D341Med (cell line): ENCODE data around the gene RTL5.
A peak's percentile ranks its signal among the peaks of the same experiment; 100 is the strongest.

Source experiments
- DNase-seq: peaks from one replicate; pipeline ENCODE4 v3.0.0; 2012; ENCODE audit warnings: low spot score

The RTL5 gene

DNA sequence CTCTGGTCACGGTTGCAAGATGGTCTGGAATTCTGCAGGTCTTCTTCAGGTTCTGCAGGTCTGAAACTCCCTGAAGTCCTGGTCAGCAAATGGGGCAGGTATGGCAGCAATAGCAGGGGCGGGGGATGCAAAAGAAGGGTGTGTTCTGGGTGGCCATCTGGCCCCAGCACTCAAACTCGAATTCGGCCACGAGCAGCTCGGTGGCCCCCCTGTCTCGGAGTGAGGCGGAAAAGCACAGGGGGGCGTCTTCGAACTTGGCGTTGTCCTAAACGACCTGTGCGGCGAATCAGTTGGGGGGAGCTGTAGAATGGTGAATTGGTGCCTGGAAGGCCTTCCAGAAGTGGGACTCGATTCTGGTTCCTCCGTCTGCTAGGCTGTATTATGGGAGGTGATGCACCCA is 2.1 kb downstream of the RTL5 start:
- no peak for DNase-seq

DNA sequence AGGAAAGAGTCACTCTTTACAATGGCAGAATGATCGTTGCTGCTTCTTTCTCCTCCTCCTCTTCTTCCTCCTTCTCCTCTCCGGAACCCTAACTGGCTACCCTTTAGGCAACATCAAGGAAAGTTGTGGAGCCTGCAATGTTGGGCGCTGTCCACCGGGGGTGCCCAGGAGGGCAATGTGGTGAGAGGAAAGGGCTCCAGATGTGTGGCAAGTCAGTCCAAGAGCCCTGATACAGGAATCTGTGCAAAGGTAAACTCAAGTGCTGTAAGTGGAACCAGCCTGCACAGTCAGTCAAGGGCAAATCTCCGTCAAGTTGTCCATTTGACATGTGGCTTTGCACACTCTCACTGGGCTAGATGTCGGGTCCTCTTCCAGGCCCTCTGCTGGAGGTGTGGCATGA is 2.8 kb downstream of the RTL5 start:
- DNase-seq = peak; percentile 36

DNA sequence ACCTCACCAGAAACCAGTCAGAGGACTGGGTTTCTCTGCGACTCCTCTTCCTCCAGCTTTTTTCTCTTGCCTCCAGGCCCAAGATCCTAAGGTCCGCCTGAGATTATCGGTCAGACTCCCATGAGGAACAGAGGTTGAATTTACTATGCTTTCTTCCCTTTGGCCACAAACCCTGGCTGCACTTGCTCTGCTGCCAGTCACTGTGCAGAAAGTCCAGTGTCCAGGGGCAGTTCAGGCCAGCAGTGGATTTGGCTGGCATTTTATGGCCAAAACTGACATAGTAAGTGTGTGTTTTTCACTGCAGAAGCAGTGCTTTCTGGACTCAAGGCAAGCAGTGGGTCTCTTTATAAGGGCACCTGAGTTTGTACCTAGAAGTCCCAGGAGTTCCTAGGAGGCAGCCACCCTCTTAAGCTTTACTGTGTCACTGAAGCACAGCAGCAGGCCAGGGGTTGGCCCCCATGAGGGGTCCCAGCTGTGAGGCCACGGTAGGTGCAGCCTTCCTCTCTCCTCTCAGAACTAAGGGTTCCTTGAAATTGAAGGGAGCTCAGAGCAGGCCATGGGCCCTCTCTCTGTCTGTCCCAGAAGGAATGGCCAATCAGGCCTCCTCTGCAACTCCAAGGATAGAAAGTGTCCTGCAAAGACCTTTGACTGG is 3.4 kb downstream of the RTL5 start:
- no peak for DNase-seq

DNA sequence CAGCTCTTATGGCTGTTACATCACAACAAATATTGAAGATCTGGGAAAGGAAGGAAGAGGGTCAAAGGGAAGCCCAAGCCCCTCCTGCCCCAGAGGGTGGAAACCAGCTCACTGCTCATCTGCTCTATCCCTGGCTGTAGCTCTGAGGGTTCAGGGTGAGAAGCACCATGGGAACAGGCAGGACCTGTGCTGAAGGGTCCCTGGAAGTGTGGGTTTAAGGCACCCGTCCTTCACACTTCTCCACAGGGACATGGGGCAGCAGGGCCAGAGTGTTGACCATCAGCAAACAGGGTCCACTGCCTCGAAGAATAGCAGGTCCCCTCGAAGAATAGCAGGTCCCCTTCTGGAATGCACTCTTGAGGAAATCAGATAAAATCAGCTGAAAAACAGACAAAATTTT is 4.4 kb downstream of the RTL5 start:
- DNase-seq = no peak

DNA sequence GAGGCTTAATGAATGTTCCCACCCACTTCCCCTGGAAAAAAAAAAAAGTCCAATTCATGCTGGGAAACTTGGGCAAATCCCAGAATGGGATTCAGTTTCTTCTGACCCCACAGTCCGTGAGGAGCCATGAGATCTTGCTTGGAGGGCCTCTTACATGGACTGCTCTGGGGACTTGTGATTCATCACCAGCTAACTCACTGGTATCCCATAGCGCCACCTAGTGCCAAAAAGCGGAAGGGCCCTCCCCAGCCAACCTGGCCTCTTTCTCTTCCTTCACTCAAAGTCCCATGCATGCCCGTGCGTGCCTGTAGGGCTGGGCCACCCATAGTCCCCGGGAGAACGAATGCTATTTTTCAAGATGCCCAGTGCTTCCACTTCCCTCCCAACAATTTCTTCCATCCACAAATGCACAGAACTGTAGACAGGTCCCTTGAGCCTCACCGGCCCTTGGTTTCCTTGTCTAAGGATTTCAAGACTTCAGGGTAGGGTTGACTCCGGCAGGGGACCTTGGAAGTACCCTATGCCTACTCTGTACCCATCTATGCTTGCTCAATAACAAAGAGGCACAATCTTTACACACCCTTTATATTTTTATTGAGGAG is 5.1 kb downstream of the RTL5 start:
- DNase-seq = peak; percentile 67

DNA sequence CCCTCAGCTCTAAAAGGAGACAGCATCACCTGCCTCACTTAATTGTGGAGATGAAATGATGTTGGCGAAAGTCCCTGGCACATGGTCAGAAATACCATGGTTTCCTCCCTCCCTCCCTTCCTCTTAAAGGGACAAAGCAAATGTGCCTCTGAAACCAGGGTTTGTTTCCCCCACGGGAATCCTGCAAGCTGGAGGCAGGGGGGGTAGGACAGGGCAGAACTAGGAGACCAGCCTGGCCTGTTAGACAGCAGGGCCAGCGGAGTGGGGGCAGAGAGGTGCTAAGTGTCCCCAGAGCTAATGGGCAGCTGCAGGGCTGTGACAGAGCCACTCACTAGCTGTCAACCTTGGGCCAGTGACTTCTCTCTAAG is 5.7 kb downstream of the RTL5 start:
- peak; percentile 40 for DNase-seq

DNA sequence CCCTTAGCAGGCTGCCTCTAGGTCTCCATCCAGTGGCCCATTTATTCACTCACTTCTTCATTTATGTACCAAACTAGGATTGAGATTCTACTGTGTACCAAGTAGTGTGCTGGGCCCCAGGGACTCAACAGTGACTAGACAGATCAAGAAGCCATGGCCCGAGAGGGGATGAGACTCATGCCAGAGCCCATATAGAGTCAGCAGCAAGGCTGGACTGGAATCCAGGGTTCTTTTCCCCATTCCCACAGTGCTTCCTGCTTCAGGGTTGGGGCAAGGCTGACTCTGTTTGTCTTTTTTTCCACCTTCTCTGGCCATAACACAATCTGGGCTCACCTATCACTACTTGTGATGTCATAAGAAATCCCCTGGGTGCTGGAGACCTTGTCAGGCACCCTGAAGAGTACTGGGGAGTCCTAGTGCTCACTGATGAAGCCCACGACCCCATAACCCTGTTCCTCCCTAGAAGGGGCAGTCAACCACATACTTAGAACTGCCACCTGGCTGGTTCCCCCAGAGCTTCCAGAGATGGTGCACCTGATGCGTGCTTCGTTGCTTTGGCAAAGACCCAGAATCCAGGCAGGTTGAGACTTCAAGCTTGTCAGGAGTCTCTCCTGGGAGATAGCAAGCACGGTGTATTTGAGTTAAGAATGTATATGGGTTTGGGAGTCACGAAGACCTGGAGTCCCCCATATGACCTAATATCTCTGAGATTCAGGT is 6.2 kb downstream of the RTL5 start:
- DNase-seq = no peak

DNA sequence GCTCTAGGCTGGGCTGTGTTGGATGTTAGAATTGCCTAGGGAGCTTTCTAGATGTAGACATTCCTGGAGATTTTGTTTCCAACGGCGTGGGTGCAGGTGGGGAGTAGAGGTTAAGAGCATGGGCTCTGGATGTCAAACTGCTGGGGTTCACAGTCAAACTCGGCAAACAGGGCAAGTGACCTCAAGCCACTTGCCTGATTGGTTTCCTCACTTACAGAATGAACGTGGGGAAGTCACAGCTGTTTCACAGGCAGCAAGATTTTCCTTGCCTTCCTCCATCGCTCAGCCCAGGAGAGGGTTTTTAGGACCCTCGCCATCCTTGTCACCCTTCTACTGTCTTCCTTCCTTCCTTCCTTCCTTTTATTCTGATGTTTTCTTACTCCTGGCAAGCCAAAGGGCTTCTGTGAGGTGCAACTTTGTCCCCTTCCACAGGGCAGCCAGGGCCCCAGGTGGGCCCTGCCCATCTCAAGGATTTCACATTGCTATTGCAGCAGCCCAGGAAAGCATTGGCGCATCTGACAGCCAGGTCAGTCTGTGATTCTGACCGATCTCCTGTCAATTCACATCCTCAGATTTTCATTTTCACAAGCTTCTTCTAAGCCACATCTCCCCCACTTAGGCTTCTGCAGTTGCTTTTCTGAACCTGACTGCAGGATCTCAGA is 7.0 kb downstream of the RTL5 start:
- no peak for DNase-seq

DNA sequence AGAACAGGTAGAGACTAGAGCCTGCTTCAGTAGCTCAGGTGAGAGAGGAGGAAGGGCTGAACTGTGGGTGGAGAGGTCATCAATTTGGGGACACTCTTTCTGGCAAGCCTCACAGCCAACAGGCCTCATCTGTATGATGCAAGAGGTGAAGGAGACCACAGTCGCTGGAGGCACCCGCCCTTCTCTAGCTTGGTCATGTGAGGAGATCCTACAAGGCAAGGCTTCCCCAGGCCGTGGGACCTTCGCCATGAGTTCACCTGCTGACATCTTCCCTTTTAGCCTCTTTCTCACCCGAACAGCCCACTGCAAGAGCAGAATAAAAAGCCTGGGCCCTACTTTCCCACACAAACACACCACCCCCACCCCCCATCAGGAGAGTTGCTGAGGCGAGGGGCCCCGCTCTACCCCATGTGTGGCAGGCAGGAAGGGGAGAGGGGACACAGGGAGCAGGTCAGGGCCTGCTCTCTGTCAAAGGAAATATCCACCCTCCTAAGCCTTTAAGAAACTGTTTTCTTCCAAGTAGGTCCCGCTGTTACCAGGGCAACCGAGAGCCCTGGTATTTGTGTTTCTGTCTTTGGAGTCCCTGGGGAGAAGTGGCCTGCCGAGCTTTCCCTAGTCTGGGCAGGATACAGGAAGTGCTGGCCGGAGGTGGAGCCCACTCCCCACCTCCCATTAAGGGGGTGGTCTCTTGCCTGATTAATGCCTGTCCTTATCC is 8.1 kb downstream of the RTL5 start:
- DNase-seq = peak; percentile 49

DNA sequence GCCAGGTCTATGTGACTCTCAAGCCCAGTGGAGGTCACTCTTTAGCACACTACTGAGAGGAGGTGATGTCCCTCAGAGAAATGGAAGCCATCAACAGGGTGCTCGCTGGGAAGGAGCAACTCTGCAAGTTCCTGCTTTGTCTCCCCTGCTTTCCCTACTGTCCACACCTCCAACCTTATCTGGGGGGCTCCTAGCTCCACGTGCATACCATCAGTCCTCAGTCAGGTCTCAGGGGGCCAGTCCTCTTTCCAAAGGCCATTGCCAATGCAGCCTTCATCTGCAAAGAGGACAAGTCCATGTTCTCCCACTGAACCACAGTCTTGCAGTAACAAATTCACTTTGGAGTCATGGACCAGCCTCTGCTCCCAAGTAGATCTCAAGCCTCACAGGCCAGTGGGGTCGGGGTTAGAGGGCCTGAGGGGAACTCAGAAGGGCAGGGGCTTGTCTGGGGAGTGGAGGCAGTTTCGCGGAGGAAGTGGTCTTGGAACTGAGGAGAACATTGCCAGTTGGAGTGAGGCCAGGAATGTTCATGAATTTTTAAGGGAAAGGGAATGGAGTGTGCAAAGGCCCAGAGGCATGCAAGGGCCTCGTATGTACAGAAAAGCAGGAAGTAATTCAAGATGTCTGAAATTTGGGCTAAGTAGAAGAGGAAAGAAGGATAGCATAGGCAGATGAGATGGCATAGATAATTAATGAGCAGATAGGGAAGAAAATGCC is 8.9 kb downstream of the RTL5 start:
- no peak for DNase-seq

DNA sequence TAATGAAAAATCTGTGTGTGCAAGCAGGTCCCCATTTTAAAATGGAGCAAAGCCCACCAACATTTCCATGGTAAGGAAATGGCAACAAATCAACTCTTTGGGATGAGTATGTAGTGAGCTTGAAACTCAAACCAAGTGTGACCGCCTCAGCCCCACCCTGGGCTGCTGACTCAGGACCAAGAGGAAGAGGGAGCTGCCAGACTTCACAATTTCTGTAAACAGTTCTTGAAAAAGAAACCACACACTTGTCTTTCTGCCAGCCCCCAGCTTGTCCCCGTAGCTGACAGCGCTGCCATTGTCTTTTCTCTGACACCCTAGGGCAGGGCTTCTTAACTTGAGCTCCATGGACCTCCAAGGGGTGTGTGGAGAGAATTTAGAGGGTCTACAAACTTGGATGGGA is 10.3 kb downstream of the RTL5 start:
- no peak for DNase-seq

DNA sequence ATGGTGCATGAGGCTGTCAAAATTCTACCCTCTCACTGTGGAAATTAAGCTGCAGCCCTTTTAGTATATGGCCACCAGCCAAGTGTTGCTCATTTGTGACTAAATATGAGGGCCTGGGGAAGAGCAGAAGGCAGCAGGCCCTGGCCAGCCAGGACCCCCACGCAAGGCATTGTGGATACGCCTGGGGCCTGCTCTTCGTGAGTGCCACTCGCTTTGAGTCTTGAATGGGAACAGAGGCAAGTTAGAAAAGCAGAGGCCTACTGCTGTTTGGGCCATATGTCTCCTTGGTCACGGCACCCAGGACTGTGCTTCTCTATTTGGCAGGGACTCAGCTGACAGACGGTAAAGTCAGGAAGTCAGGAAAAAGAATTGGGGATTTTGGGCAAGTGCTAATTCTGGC is 10.9 kb downstream of the RTL5 start:
- DNase-seq = no peak

DNA sequence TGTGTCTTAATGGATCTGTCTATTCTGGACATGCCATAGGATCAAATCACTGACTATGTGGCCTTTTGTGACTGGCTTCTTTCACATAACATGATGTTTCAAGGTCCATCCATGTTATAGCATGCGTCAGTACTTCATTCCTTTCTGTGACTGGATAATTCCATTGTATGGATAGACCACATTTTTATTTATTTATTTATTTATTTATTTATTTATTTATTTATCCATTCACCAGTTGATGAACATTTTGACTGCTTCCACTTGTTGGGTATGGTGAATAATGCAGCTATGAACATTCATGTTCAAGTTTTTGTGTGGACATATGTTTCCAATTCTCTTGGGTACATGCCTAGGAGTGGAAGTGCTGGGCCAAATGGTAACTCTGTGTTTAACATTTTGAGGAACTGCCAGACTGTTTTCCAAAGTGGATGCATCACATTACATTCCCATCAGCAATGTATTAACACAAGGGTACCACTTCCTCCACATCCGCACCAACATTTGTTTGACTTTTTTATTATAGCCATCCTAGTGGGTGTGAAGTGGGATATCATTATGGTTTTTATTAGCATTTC is 14.0 kb downstream of the RTL5 start:
- no peak for DNase-seq

DNA sequence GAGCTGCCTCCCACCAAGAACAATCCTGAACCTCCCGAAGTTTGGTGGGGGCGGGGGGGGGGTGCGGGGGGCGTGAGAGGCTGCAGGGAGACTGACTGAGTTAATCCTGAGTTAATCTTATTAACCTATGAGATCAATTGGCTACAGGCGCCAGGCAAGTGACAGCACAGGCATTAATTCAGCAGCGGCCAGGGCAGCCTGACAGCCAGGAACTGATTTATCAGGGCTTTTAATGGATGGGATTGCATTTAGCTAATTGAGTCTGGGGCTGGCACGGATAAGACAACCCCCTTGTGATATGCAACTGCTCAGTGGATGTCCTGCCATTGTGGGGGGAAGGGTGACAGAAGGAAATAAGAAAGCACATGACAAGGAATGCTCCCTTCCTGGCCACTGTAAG is 16.3 kb downstream of the RTL5 start:
- peak; percentile 81 for DNase-seq

DNA sequence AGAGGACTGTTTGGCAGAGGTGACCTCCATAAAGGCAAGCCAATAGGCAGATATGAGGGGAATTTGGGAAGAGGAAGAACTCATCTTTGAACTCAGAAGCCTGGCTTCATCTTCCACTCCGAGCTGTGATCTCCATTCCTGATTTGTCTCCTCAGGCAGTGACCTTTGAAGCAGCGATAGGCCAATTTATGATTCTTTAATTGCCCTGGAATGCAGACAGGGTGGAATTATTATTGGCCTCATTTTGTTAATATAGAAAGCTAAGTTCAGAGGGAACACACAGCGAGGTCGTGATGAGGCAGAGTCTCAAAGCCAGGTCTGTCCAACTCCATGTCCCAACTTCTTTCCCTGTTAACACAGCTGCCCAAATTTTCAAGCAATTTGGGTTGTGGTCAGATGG is 16.9 kb downstream of the RTL5 start:
- no peak for DNase-seq

DNA sequence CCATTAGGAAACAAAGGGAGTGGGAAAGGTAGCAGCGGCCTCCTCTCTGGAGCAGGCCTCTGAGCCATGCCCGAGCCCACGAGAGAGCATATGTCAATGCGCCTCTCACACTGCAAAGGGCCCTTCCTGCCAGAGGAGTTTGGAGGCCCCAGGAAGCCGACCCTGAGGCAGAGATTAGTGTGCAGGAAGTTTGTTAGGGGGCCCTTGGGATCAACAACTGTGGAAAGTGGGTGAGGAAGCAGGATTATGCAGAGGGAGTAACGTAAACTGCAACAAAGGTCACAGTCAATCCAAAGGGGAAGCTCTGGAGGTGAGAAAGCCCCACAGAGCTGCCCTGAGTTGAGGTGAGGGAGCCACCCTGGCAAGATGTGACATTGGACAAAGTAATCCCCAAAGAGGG is 17.4 kb downstream of the RTL5 start:
- DNase-seq = no peak

DNA sequence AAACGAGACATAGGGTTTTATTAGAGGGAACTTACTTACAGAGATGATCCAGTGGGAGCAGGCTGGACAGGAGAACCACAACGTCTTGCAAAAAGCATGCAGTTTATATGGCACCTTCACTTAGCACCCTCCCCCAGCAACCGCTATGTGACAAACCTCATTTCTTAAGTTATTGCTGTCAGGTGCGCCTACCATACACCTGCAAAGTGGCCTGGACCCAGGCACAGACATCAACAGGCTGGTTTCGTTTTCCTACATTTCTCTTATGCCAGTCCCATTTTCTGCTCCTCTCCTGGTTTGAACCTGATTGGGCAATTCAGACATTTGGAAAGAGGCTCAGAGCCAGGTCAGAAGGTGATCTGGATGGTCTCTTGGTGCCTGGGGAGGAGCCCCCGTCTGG is 18.3 kb downstream of the RTL5 start:
- no peak for DNase-seq

DNA sequence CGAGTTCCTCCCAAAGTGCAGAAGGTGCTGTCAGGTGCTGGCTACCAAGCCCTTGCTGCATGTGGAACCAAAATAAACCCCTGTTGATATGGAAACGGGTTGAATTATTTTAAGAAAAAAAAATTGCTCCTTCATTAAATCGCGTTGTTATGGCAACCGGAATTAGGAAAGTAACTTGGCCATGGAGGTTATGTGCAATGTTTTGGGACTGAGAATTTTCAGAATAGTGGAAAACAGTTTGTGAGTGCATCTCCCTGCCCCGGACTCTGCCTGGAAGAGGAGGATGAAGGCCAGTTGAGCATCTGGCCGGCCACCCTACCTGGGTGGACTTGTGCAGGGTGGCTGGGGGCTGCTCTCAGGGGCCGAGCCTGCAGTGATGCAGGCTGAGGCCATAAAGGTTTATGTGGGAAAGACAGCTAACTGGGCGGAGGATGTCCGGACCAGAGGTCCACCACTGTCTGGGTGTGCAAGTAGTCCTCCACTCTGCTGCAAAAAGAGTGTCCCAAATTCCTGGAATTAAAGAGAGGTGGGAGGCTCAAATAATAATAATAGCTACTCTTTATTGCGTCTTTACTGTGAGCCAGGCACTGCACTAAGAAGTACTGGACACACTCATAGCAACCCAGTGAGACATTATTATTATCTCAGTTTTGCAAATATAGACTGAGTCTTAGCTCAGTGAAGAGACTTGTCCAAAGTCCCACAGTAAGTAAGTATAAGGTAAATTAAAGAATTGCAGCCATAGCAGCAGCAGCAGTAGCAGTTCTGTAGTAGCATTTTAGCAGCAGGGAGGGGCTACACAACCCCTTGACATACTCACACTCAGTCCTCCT is 20.6 kb downstream of the RTL5 start:
- no peak for DNase-seq

DNA sequence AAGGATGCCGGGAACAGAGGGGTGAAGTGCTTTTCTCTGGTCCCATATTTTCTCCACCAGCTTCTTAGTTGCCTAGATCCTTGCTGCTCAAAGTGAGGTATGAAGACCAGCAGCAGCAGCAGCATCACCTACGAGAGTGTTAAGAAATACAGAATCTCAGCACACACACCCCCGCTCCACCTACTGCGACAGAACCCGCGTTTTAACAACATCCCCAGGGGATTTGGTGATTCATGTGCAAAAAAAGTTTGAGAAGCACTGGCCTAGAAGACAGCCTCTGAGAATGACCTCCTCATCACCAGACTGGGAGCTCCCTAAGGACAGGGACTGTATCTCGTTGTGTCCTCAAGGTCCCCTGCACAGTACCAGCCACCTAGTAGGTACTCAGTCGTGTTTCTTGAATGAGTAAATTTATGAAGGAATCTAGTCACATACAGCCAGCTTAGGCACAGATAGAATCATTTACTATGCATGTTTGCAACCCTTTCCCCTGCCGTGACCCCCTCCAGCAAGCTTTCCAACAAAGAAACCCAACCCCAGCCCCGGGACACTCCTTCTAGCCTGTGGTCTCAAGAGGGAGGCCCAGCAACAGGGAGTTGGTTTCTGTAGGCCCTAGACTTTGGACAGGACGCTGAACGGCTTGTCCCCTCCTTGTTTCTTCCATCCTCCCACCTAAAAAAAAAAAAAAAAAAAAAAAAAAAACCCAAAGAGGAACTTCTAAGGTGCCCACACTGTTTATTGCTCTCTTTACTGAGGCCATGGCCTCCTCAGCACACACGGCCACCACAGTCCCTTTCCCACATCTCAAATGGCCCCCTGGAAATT is 21.5 kb downstream of the RTL5 start:
- no peak for DNase-seq

DNA sequence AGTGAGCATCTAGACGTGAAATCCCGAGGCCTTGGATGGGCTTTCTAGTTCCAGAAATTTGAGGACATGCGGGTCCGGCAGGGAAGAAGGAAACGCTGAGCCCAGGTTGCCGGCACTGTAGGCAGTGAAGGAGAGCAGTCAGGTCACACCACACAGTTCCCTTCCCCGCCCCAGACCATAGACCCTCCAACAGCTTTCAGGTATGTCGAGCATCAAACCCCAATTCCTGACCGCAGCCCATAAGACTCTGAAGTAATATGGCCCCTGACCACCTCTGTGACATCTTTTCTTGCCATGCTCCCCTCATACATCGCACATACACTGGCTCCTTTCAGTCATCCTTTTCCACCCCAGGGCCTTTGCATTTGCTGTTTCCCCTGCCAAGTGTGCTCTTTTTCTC is 23.0 kb downstream of the RTL5 start:
- DNase-seq = no peak
